GM12872 (cell line): ENCODE data around the gene CAMSAP1.

Experiments used
- TF ChIP-seq, protein P1 (sequence below): IDR thresholded peaks from 3 replicates; pipeline ENCODE4 v1.5.1; 2011; ENCODE audit warnings: low read depth, mild to moderate bottlenecking, low read length, moderate library complexity; ENCODE audit not compliant: insufficient read depth

Gene CAMSAP1

DNA sequence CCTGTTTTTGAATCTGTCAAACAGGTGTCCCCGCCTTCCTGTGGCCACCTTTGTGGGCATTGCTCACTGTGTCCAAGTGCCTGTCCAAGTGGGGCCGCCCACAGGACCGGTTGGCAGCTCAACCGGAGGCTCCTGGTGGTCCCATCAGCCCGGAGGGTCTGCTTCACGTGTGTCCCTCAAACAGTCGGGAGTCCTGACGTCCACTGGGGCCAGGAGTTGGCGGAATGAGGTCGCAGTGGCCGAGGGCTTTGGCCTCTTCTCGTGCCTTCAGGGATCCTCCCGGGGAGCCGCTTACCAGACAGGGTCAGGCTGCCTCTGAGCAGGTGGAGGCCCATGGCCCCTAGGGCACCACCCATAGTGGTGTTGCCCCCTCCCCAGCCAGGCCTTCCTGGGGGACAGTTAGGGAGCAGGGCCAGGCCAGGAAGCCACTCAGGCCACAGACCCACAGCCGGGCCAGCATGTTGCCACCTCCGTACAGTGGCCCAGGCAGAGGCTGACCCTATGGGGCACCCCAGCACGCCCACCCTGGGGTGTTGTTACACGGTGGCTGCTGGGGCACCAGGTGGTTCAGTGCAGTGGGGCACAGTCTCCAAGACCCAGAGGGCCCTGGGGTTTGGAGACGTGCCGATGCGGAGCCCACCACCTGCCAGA, 135.8 kb downstream of the CAMSAP1 start:
- TF ChIP-seq, protein P1, sequence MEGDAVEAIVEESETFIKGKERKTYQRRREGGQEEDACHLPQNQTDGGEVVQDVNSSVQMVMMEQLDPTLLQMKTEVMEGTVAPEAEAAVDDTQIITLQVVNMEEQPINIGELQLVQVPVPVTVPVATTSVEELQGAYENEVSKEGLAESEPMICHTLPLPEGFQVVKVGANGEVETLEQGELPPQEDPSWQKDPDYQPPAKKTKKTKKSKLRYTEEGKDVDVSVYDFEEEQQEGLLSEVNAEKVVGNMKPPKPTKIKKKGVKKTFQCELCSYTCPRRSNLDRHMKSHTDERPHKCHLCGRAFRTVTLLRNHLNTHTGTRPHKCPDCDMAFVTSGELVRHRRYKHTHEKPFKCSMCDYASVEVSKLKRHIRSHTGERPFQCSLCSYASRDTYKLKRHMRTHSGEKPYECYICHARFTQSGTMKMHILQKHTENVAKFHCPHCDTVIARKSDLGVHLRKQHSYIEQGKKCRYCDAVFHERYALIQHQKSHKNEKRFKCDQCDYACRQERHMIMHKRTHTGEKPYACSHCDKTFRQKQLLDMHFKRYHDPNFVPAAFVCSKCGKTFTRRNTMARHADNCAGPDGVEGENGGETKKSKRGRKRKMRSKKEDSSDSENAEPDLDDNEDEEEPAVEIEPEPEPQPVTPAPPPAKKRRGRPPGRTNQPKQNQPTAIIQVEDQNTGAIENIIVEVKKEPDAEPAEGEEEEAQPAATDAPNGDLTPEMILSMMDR: no peak

DNA sequence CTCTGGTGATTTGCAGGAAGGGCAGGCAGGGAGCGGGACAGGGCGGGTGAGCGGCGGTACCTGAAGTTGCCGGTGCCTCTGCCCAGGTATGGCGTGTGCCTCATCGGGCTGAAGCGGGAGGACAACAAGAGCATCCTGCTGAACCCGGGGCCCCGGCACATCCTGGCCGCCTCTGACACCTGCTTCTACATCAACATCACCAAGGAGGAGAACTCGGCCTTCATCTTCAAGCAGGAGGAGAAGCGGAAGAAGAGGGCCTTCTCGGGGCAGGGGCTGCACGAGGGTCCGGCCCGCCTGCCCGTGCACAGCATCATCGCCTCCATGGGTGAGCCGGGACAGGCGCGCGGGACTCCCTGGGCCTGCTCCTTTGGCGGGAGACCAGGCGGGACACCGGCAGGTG, 136.6 kb downstream of the CAMSAP1 start:
- TF ChIP-seq, protein P1: no peak

DNA sequence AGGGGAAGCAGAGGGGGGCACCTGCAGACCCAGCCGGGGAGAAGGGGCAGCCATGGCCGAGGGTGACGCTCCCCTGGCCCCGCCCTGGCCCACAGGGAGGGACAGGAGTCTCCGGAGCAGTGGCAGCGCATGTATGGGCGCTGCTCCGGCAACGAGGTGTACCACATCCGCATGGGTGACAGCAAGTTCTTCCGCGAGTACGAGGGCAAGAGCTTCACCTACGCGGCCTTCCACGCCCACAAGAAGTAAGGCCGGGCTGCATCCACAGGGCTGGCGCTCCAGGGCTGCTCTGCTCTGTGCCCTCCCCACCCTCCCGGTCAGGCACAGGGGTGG, 137.2 kb downstream of the CAMSAP1 start:
- TF ChIP-seq, protein P1: no peak

DNA sequence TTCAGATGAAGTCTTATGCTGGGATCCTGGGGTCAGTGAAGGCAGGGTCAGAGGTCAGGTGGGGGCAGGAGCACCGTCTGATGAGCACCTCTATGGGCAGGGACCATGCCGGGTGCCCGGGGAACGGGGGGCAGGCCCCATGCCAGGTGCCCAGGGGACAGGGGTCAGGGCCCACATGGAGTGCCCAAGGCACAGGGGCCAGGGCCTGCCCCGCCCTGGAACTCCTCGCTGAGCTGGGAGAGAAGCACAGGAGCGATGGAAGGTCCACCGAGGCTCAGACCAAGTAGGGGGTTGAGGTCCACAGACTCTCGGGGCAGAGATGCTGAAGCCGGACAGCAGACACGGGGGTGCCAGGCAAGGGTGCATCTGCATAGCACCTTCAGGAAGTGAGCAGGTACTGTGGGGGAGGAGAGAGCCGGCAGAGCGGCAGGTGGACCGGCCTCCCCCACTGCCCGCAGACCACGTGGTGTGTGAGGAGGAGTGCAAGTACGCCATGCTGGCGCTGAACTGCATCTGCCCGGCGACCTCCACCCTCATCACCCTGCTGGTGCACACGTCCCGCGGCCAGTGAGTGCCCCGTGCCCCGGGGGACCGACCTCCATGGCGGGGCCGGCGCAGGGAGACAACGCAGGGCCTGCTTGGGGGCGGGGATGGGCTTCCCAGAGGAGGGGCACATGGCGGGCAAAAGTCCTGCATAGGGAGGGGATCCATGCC, 137.7 kb downstream of the CAMSAP1 start:
- TF ChIP-seq, protein P1: no peak

DNA sequence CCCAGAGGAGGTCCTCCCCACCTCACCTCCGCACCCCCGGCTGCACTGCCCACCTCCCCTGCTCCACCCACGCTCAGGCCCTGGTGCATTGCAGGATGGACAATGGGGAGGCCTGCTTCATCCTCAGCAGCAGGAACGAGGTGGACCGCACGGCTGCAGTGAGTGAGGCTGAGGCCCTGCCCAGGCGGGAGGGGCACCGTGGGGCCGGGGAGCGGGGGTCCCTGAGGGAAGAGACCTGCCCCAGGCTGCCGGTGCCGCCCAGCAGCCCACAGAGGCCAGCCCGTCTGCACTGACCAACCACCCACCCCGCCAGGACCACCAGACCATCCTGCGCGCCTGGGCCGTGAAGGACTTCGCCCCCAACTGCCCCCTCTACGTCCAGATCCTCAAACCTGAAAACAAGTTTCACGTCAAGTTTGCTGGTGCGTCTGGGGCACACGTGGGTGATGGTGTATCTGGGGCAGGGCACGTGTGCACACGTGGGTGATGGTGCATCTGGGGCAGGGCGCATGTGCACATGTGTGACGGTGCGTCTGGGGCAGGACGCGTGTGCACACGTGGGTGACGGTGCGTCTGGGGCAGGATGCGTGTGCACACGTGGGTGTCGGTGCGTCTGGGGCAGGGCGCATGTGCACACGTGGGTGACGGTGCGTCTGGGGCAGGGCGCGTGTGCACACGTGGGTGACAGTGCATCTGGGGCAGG, 138.7 kb downstream of the CAMSAP1 start:
- TF ChIP-seq, protein P1: no peak

DNA sequence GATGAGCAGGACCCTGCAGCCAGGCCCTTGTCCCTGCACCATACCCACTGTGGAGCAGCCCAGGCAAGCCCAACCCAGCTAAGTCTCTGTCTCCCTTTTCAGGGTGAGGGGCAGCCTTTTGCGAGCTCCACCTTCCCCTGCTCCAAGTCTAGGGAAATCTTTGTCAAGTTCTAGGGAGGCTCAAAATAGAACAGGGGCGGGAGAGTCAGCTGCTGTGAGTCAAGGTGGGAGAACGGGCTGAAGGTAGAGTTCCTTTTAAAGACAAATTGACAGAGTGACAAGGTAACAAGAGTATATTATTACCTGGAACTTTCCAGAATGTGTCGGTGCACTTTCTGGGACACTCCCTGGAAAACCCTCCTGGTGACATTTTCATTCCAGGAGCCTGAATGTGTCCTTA, 140.6 kb downstream of the CAMSAP1 start:
- TF ChIP-seq, protein P1: no peak

DNA sequence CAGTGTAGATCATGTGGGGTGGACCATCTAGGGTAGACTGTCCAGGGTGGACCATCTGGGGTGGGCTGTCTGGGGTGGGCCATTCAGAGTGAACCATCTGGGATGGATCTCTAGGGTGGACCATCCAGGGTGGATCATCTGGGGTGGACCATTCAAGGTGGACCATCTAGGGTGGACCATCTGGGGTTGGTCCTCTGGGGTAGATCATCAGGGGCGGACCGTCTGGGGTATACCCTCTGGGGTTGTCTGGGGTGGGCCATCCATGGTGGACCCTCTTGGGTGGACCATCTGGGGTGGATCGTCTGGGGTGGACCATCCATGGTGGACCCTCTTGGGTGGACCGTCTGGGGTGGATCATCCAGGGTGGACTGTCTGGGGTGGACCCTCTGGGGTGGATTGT, 141.1 kb downstream of the CAMSAP1 start:
- TF ChIP-seq, protein P1: no peak
